Coronary artery (tissue), 2 donors: ENCODE measurements around the gene ELFN1.

ENCODE experiments used
- DNase-seq: peaks from one replicate; pipeline ENCODE4 v3.0.0-alpha.2; 2017; ENCODE audit warnings: low spot score
- H3K27ac ChIP-seq, 2 donors: fragments of 200-600 bp; sonication (generic); one replicate each; pipeline ENCODE4 v1.5.1; 2016 to 2019
- H3K4me3 ChIP-seq: fragments of 200-600 bp; sonication (generic); 2 replicates; pipeline ENCODE4 v1.5.1; 2016; ENCODE audit warnings: mild to moderate bottlenecking, moderate library complexity
- TF ChIP-seq, protein P1 (sequence below): fragments of 200-600 bp; sonication (generic); IDR thresholded peaks from one replicate; pipeline ENCODE4 v1.5.1; 2019; ENCODE audit warnings: antibody characterized with exemption

ELFN1 gene

DNA sequence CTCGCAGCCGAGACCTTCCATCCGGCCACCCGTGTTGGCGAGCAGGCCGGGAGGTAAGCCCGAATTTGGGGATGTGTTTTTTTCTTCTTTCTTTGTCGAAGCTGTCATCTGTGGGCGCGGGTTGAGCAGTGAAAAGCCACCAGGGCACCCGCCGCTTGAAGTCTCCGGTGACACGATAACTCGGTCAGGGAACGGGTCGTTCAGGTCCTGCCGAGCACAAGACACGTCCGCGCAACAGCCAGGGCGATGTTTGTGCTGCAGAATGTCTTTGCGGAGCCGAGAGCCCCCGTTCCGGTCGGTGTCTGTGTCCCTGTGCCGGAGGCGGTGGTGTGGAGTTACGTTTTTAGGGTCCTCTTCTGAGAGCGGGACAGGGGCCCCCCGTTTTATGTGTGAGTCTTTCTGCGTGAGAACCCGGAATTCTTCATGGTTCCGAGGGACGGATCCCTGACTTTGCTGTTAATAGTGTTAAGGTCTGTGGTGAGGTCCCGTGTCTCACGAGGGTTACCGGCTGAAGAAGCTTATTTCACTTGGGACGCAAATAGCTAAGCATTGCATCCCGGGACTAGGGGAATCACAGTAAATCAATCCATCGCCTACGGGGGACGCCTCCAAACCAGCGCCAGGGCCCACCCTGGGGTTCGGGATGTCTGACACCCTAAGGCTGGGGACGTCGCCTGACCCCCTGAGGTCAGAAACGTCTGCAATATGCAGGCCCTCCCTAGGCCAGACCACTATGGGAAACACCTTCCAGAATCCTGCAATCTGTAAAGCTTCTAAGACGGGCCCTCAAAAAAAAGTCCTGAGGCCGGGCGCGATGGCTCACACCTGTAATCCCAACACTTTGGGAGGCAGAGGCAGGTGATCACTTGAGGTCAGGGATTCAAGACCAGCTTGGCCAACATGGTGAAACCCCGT, 99.5 kb downstream of the ELFN1 start:
- no peak overlapping the region for H3K4me3 ChIP-seq
- DNase-seq, result no peak
- no peak overlapping the region for H3K27ac ChIP-seq
- TF ChIP-seq, protein P1, sequence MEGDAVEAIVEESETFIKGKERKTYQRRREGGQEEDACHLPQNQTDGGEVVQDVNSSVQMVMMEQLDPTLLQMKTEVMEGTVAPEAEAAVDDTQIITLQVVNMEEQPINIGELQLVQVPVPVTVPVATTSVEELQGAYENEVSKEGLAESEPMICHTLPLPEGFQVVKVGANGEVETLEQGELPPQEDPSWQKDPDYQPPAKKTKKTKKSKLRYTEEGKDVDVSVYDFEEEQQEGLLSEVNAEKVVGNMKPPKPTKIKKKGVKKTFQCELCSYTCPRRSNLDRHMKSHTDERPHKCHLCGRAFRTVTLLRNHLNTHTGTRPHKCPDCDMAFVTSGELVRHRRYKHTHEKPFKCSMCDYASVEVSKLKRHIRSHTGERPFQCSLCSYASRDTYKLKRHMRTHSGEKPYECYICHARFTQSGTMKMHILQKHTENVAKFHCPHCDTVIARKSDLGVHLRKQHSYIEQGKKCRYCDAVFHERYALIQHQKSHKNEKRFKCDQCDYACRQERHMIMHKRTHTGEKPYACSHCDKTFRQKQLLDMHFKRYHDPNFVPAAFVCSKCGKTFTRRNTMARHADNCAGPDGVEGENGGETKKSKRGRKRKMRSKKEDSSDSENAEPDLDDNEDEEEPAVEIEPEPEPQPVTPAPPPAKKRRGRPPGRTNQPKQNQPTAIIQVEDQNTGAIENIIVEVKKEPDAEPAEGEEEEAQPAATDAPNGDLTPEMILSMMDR, result no peak

DNA sequence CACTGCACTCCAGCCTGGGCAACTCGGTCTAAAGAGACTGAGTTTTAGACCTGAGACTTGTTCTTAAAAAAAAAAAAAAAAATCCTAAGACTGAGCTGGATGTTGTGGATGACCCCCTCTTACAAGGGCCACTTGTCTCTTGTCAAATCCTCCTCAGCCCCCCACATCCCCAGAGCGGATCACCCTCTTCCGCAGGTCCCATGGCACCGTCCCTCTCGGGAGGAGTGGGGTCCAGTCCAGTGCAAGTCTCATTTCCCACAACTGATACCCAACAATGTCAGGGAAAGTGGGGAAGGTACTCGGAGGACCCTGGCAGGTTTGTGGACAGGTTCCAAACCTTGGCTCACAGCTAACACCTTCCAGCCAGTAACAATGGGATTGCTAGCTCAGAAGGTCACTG, 100.3 kb downstream of the ELFN1 start:
- TF ChIP-seq, protein P1, result no peak
- H3K4me3 ChIP-seq, result no peak overlapping the region
- H3K27ac ChIP-seq, result no peak overlapping the region
- DNase-seq, result no peak

DNA sequence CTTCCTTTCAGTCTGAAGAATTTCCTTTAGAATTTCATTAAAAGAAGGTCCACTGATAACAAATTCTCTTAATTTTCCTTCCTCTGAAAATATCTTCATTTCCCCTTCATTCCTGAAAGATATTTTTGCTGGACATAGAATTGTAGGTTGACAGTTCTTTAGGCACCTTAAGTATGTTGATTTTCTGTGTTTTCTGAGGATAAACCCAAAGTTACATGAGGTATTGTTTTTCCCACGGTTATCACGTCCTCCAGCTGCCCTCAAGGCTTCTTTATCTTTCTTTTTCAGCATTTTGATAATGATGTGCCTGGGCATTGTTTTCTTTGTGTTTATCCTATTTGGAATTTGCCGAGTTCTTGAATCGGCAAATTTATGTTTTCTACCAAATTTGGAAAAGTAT, 105.3 kb downstream of the ELFN1 start:
- TF ChIP-seq, protein P1, result no peak
- Histone ChIP-seq H3K4me3 (no peak overlapping the region), H3K27ac (no peak overlapping the region)
- DNase-seq, result no peak

DNA sequence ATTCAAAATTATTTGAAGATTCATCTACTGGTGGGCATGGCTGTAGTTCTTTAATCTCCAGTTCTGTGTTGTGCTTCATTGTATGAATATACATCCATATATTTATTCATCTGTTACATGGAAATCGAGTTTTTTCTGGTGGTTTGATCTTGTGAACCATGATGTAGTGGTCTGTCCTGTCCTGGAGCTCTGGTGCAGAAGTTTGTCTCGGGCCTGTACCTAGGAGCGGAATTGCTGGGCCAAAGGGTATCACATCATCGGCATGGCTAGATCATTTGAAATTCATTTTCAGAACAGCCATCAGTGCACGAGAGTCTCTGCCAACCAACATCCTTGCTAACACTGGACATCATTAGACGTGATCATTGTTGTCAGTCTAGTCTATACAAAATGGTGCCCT, 107.0 kb downstream of the ELFN1 start:
- no peak overlapping the region for H3K27ac ChIP-seq
- H3K4me3 ChIP-seq, result no peak overlapping the region
- no peak for DNase-seq
- TF ChIP-seq, protein P1, result no peak

DNA sequence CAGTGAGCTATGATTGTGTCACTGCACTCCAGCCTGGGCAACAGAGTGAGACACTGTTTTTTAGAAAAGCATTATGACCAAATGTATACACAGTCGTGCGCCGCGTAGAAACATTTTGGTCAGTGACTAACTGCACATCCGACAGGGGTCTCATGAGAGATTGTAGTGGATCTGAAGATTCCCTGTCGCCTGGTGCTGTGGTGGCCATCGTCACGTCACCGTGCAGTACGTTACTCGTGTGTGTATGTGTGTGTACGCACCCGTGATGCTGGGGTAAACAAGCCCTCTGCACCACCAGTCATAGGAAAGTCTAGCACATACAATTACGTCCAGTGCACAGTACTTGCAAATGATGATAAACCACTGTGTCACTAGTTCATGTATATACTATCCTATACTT, 109.4 kb downstream of the ELFN1 start:
- H3K4me3 ChIP-seq, result no peak overlapping the region
- DNase-seq, result no peak
- H3K27ac ChIP-seq, result no peak overlapping the region
- TF ChIP-seq, protein P1, result no peak

DNA sequence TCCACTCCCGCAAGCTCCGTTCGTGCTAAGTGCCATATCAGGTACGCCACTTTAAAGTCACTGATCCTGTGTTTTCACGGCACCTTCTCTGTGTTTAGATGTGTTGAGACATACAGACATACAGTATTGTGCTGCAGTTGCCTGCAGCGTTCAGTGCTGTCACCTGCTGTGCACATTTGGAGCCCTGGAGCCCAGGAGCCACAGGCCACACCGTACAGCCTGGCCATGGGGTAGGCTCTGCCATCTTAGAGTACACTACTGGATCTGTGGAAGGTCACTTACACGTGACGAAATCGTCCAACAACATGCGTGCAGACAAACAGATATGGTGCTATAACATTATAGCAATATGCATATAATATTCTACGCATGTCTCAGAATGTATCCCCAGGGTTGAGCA, 111.3 kb downstream of the ELFN1 start:
- Histone ChIP-seq H3K27ac (no peak overlapping the region), H3K4me3 (no peak overlapping the region)
- no peak for DNase-seq
- TF ChIP-seq, protein P1, result no peak

DNA sequence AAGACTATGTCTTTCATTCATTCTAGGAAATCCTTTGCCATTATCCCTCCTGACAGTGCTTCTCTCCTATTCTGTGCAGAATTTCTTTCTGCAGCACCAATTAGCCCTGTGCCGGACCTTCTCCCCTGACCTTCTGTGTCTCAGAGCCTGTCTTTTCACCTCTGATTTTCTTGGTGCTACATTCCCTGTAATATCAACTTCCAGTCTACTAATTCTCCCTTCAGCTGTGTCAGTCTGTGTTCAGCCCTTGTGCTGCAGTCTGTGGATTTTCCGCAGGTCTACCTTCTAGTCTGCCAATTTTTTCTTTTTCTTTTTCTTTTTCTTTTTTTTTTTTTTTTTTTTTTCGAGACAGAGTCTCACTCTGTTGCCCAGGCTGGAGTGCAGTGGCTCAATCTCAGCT, 115.8 kb downstream of the ELFN1 start:
- Histone ChIP-seq H3K4me3 (no peak overlapping the region), H3K27ac (no peak overlapping the region)
- TF ChIP-seq, protein P1, result no peak
- no peak for DNase-seq
